A673 (cell line): Measurements from ENCODE around the gene FERMT3.

Source experiments
- CTCF ChIP-seq: fragments of 300-800, 200-600 bp; sonication (generic); conservative IDR thresholded peaks from 2 replicates; pipeline ENCODE4 v1.5.1; 2017; ENCODE audit warnings: low read depth, mild to moderate bottlenecking, antibody characterized with exemption, low read length, moderate library complexity, mixed read lengths
- EZH2 ChIP-seq: fragments of 200-600 bp; sonication (generic); IDR thresholded peaks from 2 replicates; pipeline ENCODE4 v1.6.1; 2017; ENCODE audit warnings: borderline replicate concordance, low read depth, mild to moderate bottlenecking, mixed read lengths, antibody characterized with exemption, low read length; ENCODE audit not compliant: poor library complexity, severe bottlenecking

GRCh38 chr11:64219354-64219684 lies 12.8 kb downstream of the FERMT3 start:
- TF ChIP-seq EZH2 (no peak), CTCF (no peak)
